K562 (cell line): ENCODE results near the gene SERPINE2. TPM values are rescaled to one million over a fixed set of nuclear protein-coding genes. Genes with fewer than 3 reads are reported as not detected.

ENCODE experiments used
- ATF6 ChIP-seq: sonication (generic); formaldehyde crosslinking; IDR thresholded peaks from 2 replicates; pipeline ENCODE4 v1.4.0; 2020; ENCODE audit warnings: mild to moderate bottlenecking, missing genetic modification reagents
- BRCA1 ChIP-seq, 2 experiments: fragments of 450-650 bp in 1 of 2; sonication (generic) in 1 of 2; formaldehyde crosslinking in 1 of 2; IDR thresholded peaks; 2 replicates each; pipeline versions ENCODE4 v1.5.0 to v1.6.1; 2017 to 2020; ENCODE audit warnings: mild to moderate bottlenecking in 1 of 2, missing genetic modification reagents in 1 of 2
- CBX5 ChIP-seq: IDR thresholded peaks from 2 replicates; pipeline ENCODE4 v1.6.1; 2014; ENCODE audit warnings: low read depth, borderline replicate concordance
- KAT2B ChIP-seq: IDR thresholded peaks from one replicate; pipeline ENCODE4 v1.6.1; 2012; ENCODE audit warnings: low read depth, mild to moderate bottlenecking, control low read depth, inconsistent platforms, low read length, moderate library complexity
- MCM2 ChIP-seq: fragments of 450-650 bp; IDR thresholded peaks from 2 replicates; pipeline ENCODE4 v1.6.1; 2017; ENCODE audit warnings: low read depth, mild to moderate bottlenecking
- MGA ChIP-seq: fragments of 450-650 bp; IDR thresholded peaks from 2 replicates; pipeline ENCODE4 v1.6.1; 2016; ENCODE audit warnings: mild to moderate bottlenecking, moderate library complexity
- POLR3A ChIP-seq: IDR thresholded peaks from 2 replicates; pipeline ENCODE4 v1.6.1; 2011; ENCODE audit warnings: borderline replicate concordance, mild to moderate bottlenecking, moderate library complexity; ENCODE audit not compliant: insufficient read length, insufficient read depth; ENCODE audit errors: extremely low read depth
- SMAD1 ChIP-seq: fragments of 150-350 bp; IDR thresholded peaks from 2 replicates; pipeline ENCODE4 v1.6.1; 2014; ENCODE audit warnings: low read length, low read depth; ENCODE audit not compliant: partially characterized antibody
- ZBTB17 ChIP-seq: fragments of 450-650 bp; formaldehyde crosslinking; IDR thresholded peaks from 2 replicates; pipeline ENCODE4 v1.4.0; 2020; ENCODE audit warnings: mild to moderate bottlenecking
- ZBTB26 ChIP-seq: fragments of 450-650 bp; formaldehyde crosslinking; IDR thresholded peaks from 2 replicates; pipeline ENCODE4 v1.4.0; 2022; ENCODE audit warnings: missing genetic modification characterization
- ZNF175 ChIP-seq: fragments of 200-800 bp; sonication (Bioruptor generic); IDR thresholded peaks from 2 replicates; pipeline ENCODE4 v1.6.1; 2016; ENCODE audit warnings: low read depth, mild to moderate bottlenecking, missing genetic modification characterization, missing compliant biosample characterization
- ZNF224 ChIP-seq: sonication (generic); formaldehyde crosslinking; IDR thresholded peaks from 2 replicates; pipeline ENCODE4 v1.8.0; 2022; ENCODE audit warnings: mild to moderate bottlenecking, missing genetic modification reagents
- polyA plus RNA-seq, 8 experiments: library from polyadenylated mRNA; depleted of rRNA in 4 of 8; stranded (reverse) in 5 of 8; unstranded in 3 of 8; fragments of >200 nt; fragmentation: Nextera tagmentation in 2 of 8; fragmentation: Illumina TruSeq in 1 of 8; extraction: Ambion mirVana in 2 of 8; extraction: Trizol in 1 of 8; gene quantifications; 2 replicates each; pipeline versions ENCODE4 v1.2.1 to v1.2.3, GENCODE V29; 2011 to 2014; ENCODE audit warnings: inconsistent platforms in 1 of 8, missing spikeins in 1 of 8
- total RNA-seq, 7 experiments: library from RNA; depleted of rRNA in 6 of 7; stranded (reverse); fragments of >200 nt in 6 of 7; fragmentation: Illumina TruSeq in 2 of 7; extraction: Trizol in 2 of 7; gene quantifications; 2 replicates each; pipeline versions ENCODE4 v1.2.1 to v1.2.3, GENCODE V29; 2011 to 2021; ENCODE audit warnings: low replicate concordance in 1 of 7

SERPINE2 gene
- total and polyA plus RNA-seq, 9 of the 15 experiments (the other 6 are each of a cell fraction or from before 2014, with no cell fraction given): 0.03 to 0.16 (median 0.13) TPM; not detected in 6

- TF ChIP-seq POLR3A: no peak
- TF ChIP-seq MGA: no peak
- TF ChIP-seq ZNF175 (CRISPR knock-in tag): no peak
- TF ChIP-seq ZNF224 (CRISPR knock-in tag): no peak
- TF ChIP-seq ZBTB17 (CRISPR knock-in tag): peak; percentile 62; the same call in 1 of the 2 replicates
- TF ChIP-seq BRCA1 (IDR thresholded peaks at IDR 0.05): no peak
- TF ChIP-seq BRCA1 (CRISPR knock-in tag; IDR thresholded peaks at IDR 0.05): no peak
- no peak for TF ChIP-seq ZBTB26 (CRISPR knock-in tag)
- TF ChIP-seq CBX5: no peak
- no peak for TF ChIP-seq MCM2
- no peak for TF ChIP-seq KAT2B
- no peak for TF ChIP-seq ATF6 (CRISPR knock-in tag)
- no peak for TF ChIP-seq SMAD1
Observed at GRCh38 chr2:223944703-223945531, 94.2 kb downstream of the SERPINE2 start, which contains the start of gene WDFY1 (continued).
